HEK293 (cell line): ENCODE results near the gene RPP38.

ENCODE experiments used
- CTCF ChIP-seq: fragments of 450-650 bp; formaldehyde crosslinking; IDR thresholded peaks from 2 replicates; pipeline ENCODE4 v1.5.1; 2016; ENCODE audit warnings: missing biosample characterization, missing genetic modification characterization
- ELK4 ChIP-seq: IDR thresholded peaks from 2 replicates; pipeline ENCODE4 v1.6.1; 2011; ENCODE audit warnings: mild to moderate bottlenecking, low read depth, low read length, borderline replicate concordance
- GLIS2 ChIP-seq: fragments of 450-650 bp; formaldehyde crosslinking; IDR thresholded peaks from 2 replicates; pipeline ENCODE4 v1.5.1; 2016; ENCODE audit warnings: missing biosample characterization, missing genetic modification characterization
- YY2 ChIP-seq: fragments of 450-650 bp; formaldehyde crosslinking; IDR thresholded peaks from 2 replicates; pipeline ENCODE4 v1.5.1; 2016; ENCODE audit warnings: missing biosample characterization, missing genetic modification characterization
- ZFP37 ChIP-seq: fragments of 450-650 bp; formaldehyde crosslinking; IDR thresholded peaks from 2 replicates; pipeline ENCODE4 v1.5.1; 2016; ENCODE audit warnings: missing biosample characterization, missing genetic modification characterization
- ZNF121 ChIP-seq: fragments of 450-650 bp; formaldehyde crosslinking; IDR thresholded peaks from 2 replicates; pipeline ENCODE4 v1.5.1; 2016; ENCODE audit warnings: missing biosample characterization, missing genetic modification characterization
- ZNF366 ChIP-seq: fragments of 450-650 bp; formaldehyde crosslinking; conservative IDR thresholded peaks from 2 replicates; pipeline ENCODE4 v1.5.1; 2016; ENCODE audit warnings: missing biosample characterization, missing genetic modification characterization
- TF ChIP-seq, protein P1 (sequence below): fragments of 450-650 bp; formaldehyde crosslinking; IDR thresholded peaks from 2 replicates; pipeline ENCODE4 v1.5.1; 2016; ENCODE audit warnings: missing biosample characterization, missing genetic modification characterization, low read depth
- TF ChIP-seq, protein P2 (sequence below): fragments of 450-650 bp; formaldehyde crosslinking; IDR thresholded peaks from 2 replicates; pipeline ENCODE4 v1.5.1; 2016; ENCODE audit warnings: missing biosample characterization, missing genetic modification characterization
- TF ChIP-seq, protein P3 (sequence below): fragments of 450-650 bp; formaldehyde crosslinking; IDR thresholded peaks from 2 replicates; pipeline ENCODE4 v1.5.1; 2016; ENCODE audit warnings: missing biosample characterization, missing genetic modification characterization
- TF ChIP-seq, protein P4 (sequence below): fragments of 450-650 bp; formaldehyde crosslinking; IDR thresholded peaks from 2 replicates; pipeline ENCODE4 v1.5.1; 2016; ENCODE audit warnings: missing biosample characterization, missing genetic modification characterization

- TF ChIP-seq ZNF121 (no peak), ZNF366 (tag by site-specific recombination) (no peak), ZFP37 (no peak), GLIS2 (tag by site-specific recombination) (no peak), CTCF (tag by site-specific recombination) (no peak), ELK4 (no peak), YY2 (tag by site-specific recombination) (no peak)
- TF ChIP-seq, protein P1, sequence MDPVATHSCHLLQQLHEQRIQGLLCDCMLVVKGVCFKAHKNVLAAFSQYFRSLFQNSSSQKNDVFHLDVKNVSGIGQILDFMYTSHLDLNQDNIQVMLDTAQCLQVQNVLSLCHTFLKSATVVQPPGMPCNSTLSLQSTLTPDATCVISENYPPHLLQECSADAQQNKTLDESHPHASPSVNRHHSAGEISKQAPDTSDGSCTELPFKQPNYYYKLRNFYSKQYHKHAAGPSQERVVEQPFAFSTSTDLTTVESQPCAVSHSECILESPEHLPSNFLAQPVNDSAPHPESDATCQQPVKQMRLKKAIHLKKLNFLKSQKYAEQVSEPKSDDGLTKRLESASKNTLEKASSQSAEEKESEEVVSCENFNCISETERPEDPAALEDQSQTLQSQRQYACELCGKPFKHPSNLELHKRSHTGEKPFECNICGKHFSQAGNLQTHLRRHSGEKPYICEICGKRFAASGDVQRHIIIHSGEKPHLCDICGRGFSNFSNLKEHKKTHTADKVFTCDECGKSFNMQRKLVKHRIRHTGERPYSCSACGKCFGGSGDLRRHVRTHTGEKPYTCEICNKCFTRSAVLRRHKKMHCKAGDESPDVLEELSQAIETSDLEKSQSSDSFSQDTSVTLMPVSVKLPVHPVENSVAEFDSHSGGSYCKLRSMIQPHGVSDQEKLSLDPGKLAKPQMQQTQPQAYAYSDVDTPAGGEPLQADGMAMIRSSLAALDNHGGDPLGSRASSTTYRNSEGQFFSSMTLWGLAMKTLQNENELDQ (tag by site-specific recombination): no peak
- TF ChIP-seq, protein P2, sequence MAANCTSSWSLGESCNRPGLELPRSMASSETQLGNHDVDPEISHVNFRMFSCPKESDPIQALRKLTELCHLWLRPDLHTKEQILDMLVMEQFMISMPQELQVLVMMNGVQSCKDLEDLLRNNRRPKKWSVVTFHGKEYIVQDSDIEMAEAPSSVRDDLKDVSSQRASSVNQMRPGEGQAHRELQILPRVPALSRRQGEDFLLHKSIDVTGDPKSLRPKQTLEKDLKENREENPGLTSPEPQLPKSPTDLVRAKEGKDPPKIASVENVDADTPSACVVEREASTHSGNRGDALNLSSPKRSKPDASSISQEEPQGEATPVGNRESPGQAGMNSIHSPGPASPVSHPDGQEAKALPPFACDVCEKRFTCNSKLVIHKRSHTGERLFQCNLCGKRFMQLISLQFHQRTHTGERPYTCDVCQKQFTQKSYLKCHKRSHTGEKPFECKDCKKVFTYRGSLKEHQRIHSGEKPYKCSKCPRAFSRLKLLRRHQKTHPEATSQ: no peak
- TF ChIP-seq, protein P3, sequence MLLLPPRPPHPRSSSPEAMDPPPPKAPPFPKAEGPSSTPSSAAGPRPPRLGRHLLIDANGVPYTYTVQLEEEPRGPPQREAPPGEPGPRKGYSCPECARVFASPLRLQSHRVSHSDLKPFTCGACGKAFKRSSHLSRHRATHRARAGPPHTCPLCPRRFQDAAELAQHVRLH (tag by site-specific recombination): no peak
- TF ChIP-seq, protein P4, sequence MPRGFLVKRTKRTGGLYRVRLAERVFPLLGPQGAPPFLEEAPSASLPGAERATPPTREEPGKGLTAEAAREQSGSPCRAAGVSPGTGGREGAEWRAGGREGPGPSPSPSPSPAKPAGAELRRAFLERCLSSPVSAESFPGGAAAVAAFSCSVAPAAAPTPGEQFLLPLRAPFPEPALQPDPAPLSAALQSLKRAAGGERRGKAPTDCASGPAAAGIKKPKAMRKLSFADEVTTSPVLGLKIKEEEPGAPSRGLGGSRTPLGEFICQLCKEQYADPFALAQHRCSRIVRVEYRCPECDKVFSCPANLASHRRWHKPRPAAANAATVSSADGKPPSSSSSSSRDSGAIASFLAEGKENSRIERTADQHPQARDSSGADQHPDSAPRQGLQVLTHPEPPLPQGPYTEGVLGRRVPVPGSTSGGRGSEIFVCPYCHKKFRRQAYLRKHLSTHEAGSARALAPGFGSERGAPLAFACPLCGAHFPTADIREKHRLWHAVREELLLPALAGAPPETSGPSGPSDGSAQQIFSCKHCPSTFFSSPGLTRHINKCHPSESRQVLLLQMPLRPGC (tag by site-specific recombination): no peak
These were observed 43.5 kb downstream of the RPP38 start for GRCh38 chr10:15140698-15141097.
